ENCODE data around the gene NHERF2. TPM values are rescaled to one million over a fixed set of nuclear protein-coding genes. Genes with fewer than 3 reads are reported as not detected.

NHERF2 gene
- total and polyA plus RNA-seq, 9 of the 15 experiments (the other 6 are each of a cell fraction or from before 2014, with no cell fraction given), result 0.15 to 42.0 (median 12.5) TPM

- TF ChIP-seq, protein P1, sequence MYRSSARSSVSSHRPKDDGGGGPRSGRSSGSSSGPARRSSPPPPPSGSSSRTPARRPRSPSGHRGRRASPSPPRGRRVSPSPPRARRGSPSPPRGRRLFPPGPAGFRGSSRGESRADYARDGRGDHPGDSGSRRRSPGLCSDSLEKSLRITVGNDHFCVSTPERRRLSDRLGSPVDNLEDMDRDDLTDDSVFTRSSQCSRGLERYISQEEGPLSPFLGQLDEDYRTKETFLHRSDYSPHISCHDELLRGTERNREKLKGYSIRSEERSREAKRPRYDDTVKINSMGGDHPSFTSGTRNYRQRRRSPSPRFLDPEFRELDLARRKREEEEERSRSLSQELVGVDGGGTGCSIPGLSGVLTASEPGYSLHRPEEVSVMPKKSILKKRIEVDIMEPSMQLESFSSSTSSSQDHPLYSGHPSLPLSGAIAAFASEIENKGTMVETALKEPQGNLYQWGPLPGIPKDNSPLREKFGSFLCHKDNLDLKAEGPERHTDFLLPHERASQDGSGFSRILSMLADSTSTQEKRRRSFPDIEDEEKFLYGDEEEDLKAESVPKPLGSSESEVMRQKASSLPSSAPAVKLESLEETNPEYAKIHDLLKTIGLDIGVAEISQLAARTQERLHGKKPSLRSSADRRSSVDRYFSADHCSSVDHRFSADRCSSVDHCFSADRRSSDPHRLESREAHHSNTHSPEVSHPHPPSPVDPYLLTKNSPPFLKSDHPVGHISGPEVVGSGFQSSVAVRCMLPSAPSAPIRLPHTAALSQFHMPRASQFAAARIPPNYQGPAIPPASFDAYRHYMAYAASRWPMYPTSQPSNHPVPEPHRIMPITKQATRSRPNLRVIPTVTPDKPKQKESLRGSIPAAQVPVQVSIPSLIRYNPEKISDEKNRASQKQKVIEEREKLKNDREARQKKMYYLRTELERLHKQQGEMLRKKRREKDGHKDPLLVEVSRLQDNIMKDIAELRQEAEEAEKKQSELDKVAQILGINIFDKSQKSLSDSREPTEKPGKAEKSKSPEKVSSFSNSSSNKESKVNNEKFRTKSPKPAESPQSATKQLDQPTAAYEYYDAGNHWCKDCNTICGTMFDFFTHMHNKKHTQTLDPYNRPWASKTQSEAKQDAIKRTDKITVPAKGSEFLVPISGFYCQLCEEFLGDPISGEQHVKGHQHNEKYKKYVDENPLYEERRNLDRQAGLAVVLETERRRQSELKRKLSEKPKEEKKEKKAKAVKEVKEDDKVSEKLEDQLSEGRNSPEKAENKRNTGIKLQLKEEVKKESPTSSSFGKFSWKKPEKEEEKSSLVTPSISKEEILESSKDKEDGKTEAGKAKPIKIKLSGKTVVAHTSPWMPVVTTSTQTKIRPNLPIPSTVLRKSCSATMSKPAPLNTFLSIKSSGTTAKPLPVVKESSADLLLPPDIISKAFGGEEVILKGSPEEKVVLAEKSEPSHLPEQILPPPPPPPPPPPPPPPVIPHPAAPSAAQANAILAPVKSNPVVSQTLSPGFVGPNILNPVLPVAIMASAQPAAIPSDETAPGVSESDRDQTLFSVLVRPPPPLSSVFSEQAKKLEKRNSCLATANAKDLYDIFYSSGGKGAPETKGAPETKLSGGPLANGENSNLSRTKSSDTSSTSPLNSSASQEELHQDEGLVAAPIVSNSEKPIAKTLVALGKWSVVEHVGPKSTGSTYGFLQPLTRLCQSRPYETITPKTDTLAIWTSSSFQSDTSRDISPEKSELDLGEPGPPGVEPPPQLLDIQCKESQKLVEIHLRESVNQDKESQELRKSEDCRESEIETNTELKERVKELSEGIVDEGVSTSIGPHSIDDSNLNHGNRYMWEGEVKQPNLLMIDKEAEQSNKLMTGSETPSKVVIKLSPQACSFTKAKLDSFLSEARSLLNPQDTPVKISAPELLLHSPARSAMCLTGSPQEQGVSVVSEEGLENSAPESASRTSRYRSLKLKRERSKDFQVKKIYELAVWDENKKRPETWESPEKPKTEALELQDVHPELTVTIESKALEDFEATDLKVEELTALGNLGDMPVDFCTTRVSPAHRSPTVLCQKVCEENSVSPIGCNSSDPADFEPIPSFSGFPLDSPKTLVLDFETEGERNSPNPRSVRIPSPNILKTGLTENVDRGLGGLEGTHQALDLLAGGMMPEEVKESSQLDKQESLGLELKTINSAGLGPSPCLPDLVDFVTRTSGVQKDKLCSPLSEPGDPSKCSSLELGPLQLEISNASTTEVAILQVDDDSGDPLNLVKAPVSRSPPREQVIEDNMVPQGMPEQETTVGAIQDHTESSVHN (IDR thresholded peaks at IDR 0.05; ENCODE audit: borderline replicate concordance in 1 of 2, low read depth in 1 of 2), result no peak
- TF ChIP-seq MTA3 (IDR thresholded peaks at IDR 0.05; ENCODE audit: borderline replicate concordance) (no peak), TAF9B (IDR thresholded peaks at IDR 0.05; ENCODE audit: partially characterized antibody) (no peak), ZNF408 (CRISPR knock-in tag; IDR thresholded peaks at IDR 0.05; ENCODE audit: low read depth) (no peak), SLC30A9 (CRISPR knock-in tag; IDR thresholded peaks at IDR 0.05) (no peak), PTBP1 (IDR thresholded peaks at IDR 0.05; ENCODE audit: low read depth, low read length) (no peak), CREB1 (IDR thresholded peaks at IDR 0.05) (no peak), CREB1 (CRISPR knock-in tag; IDR thresholded peaks at IDR 0.05) (no peak; the same call in 1 of the 2 replicates), SUPT5H (IDR thresholded peaks at IDR 0.05) (no peak)
- TF ChIP-seq, protein P2, sequence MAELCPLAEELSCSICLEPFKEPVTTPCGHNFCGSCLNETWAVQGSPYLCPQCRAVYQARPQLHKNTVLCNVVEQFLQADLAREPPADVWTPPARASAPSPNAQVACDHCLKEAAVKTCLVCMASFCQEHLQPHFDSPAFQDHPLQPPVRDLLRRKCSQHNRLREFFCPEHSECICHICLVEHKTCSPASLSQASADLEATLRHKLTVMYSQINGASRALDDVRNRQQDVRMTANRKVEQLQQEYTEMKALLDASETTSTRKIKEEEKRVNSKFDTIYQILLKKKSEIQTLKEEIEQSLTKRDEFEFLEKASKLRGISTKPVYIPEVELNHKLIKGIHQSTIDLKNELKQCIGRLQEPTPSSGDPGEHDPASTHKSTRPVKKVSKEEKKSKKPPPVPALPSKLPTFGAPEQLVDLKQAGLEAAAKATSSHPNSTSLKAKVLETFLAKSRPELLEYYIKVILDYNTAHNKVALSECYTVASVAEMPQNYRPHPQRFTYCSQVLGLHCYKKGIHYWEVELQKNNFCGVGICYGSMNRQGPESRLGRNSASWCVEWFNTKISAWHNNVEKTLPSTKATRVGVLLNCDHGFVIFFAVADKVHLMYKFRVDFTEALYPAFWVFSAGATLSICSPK (IDR thresholded peaks at IDR 0.05; ENCODE audit: borderline replicate concordance), result no peak
- TF ChIP-seq, protein P3, sequence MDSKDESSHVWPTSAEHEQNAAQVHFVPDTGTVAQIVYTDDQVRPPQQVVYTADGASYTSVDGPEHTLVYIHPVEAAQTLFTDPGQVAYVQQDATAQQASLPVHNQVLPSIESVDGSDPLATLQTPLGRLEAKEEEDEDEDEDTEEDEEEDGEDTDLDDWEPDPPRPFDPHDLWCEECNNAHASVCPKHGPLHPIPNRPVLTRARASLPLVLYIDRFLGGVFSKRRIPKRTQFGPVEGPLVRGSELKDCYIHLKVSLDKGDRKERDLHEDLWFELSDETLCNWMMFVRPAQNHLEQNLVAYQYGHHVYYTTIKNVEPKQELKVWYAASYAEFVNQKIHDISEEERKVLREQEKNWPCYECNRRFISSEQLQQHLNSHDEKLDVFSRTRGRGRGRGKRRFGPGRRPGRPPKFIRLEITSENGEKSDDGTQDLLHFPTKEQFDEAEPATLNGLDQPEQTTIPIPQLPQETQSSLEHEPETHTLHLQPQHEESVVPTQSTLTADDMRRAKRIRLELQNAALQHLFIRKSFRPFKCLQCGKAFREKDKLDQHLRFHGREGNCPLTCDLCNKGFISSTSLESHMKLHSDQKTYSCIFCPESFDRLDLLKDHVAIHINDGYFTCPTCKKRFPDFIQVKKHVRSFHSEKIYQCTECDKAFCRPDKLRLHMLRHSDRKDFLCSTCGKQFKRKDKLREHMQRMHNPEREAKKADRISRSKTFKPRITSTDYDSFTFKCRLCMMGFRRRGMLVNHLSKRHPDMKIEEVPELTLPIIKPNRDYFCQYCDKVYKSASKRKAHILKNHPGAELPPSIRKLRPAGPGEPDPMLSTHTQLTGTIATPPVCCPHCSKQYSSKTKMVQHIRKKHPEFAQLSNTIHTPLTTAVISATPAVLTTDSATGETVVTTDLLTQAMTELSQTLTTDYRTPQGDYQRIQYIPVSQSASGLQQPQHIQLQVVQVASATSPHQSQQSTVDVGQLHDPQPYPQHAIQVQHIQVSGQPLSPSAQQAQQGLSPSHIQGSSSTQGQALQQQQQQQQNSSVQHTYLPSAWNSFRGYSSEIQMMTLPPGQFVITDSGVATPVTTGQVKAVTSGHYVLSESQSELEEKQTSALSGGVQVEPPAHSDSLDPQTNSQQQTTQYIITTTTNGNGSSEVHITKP (IDR thresholded peaks at IDR 0.05; ENCODE audit: partially characterized antibody), result no peak
Measured at GRCh38 chr16:1992704-1993317, 33.9 kb upstream of the NHERF2 start (continued).

All from K562 (cell line).